ENCODE data around the gene ABCC5.

- no peak for TF ChIP-seq POLR2AphosphoS5 (IDR thresholded peaks at IDR 0.05; ENCODE audit: low read depth, low read length)
- no peak for TF ChIP-seq TAF1 (IDR thresholded peaks at IDR 0.05; ENCODE audit: borderline replicate concordance, insufficient read depth, low read length)
Measured at GRCh38 chr3:184001761-184002160, 15.9 kb downstream of the ABCC5 start.

Measured in PFSK-1 (cell line).